Naive thymus-derived CD4-positive, alpha-beta T cell (primary cell): ENCODE data around the gene DDX31. TPM values are rescaled to one million over a fixed set of nuclear protein-coding genes. Genes with fewer than 3 reads are reported as not detected.

ENCODE experiments used
- ATAC-seq: fragments of 150-1000 bp; cut with Tn5 transposase; 2 replicates; pipeline ENCODE4 v1.10.0; 2021; ENCODE audit warnings: mild to moderate bottlenecking, moderate library complexity
- CTCF ChIA-PET: fragments of 350-600 bp; sonication (Branson Sonifier 250); formaldehyde crosslinking; loops from one replicate; lab custom pipeline; 2021; ENCODE audit warnings: antibody characterized with exemption; lab: Charles Lee
- POLR2A ChIA-PET: fragments of 350-600 bp; sonication (Branson Sonifier 250); formaldehyde crosslinking; loops from one replicate; lab custom pipeline; 2021; ENCODE audit warnings: antibody characterized with exemption, inconsistent platforms; lab: Charles Lee
- DNase-seq, 9 donors: peaks; one replicate each; pipeline versions ENCODE4 v3.0.0 to v3.0.0-alpha.2; 2020 to 2022; ENCODE audit warnings: mixed read lengths in 1 of 9
- H3K27ac ChIP-seq: one replicate; pipeline ENCODE4 v1.7.0; 2013; ENCODE audit warnings: mild to moderate bottlenecking, low read depth, low read length, moderate library complexity
- H3K27me3 ChIP-seq, 2 donors: one replicate each; pipeline ENCODE4 v1.7.0; 2013; ENCODE audit warnings: low read length in 2 of 2, mild to moderate bottlenecking in 2 of 2, moderate library complexity in 2 of 2; ENCODE audit not compliant: control insufficient read depth in 2 of 2, insufficient read depth in 2 of 2
- H3K36me3 ChIP-seq, 3 experiments: 1 replicate in 2 of 3; 2 replicates in 1 of 3; pipeline ENCODE4 v1.7.0; 2013; ENCODE audit warnings: low read length in 3 of 3, mild to moderate bottlenecking in 3 of 3, moderate library complexity in 1 of 3; ENCODE audit not compliant: insufficient read depth in 3 of 3, control insufficient read depth in 2 of 3
- H3K4me1 ChIP-seq, 2 donors: one replicate each; pipeline ENCODE4 v1.7.0; 2013; ENCODE audit warnings: low read length in 2 of 2, mild to moderate bottlenecking in 2 of 2, moderate library complexity in 1 of 2; ENCODE audit not compliant: control insufficient read depth in 2 of 2, insufficient read depth in 2 of 2
- H3K4me3 ChIP-seq: 2 replicates; pipeline ENCODE4 v1.7.0; 2013; ENCODE audit warnings: mild to moderate bottlenecking, low read length
- H3K9me3 ChIP-seq, 3 experiments: 1 replicate in 2 of 3; 2 replicates in 1 of 3; pipeline ENCODE4 v1.7.0; 2013; ENCODE audit warnings: low read length in 3 of 3; ENCODE audit not compliant: control insufficient read depth in 2 of 3
- H3K27ac Mint-ChIP-seq, 9 donors: one replicate each; pipeline ENCODE4 v1.8.0; 2020 to 2022; ENCODE audit warnings: mixed read lengths in 9 of 9, mild to moderate bottlenecking in 8 of 9, moderate library complexity in 5 of 9, inconsistent platforms in 2 of 9
- H3K27me3 Mint-ChIP-seq, 5 donors: one replicate each; pipeline ENCODE4 v1.8.0; 2021 to 2022; ENCODE audit warnings: mixed read lengths in 5 of 5, mild to moderate bottlenecking in 1 of 5
- H3K36me3 Mint-ChIP-seq, 5 donors: one replicate each; pipeline ENCODE4 v1.8.0; 2020 to 2022; ENCODE audit warnings: mixed read lengths in 5 of 5, mild to moderate bottlenecking in 3 of 5, inconsistent platforms in 1 of 5
- H3K4me1 Mint-ChIP-seq, 7 donors: one replicate each; pipeline ENCODE4 v1.8.0; 2020 to 2022; ENCODE audit warnings: mixed read lengths in 7 of 7, mild to moderate bottlenecking in 3 of 7, inconsistent platforms in 1 of 7
- H3K4me3 Mint-ChIP-seq, 10 donors: one replicate each; pipeline ENCODE4 v1.8.0; 2020 to 2022; ENCODE audit warnings: mild to moderate bottlenecking in 10 of 10, mixed read lengths in 10 of 10, moderate library complexity in 6 of 10, inconsistent platforms in 2 of 10
- H3K9me3 Mint-ChIP-seq, 11 donors: one replicate each; pipeline ENCODE4 v1.8.0; 2020 to 2022; ENCODE audit warnings: mixed read lengths in 11 of 11, mild to moderate bottlenecking in 4 of 11, inconsistent platforms in 1 of 11, moderate library complexity in 1 of 11
- intact Hi-C, 2 donors: fragments of 100-400 bp; cut with micrococcal nuclease; formaldehyde crosslinking; loops; one replicate each; pipeline ENCODE4 v1.15.1; 2023
- polyA plus RNA-seq, 2 donors: library from polyadenylated mRNA; unstranded; fragments of 300-500 nt; fragmentation: Illumina TruSeq; gene quantifications; one replicate each; pipeline ENCODE4 v1.2.3, GENCODE V29; 2021
- total RNA-seq, 6 experiments: library from RNA in 5 of 6; stranded (reverse) in 5 of 6; gene quantifications; 1 replicate in 5 of 6; 2 replicates in 1 of 6; pipeline ENCODE4 v1.2.3 and lab custom pipeline; 2021 to 2026

The DDX31 gene
- total and polyA plus RNA-seq, 7 experiments from 2014 or later: 8.2 to 28.0 (median 18.2) TPM

GRCh38 chr9:132627594-132627993 lies 42.2 kb downstream of the DDX31 start:
- H3K36me3 ChIP-seq: peaks cover 0 to 73% (median 9%) of the 10 kb centered on the region in 3 experiments
- no peaks in the 10 kb centered on the region for H3K9me3 Mint-ChIP-seq
- no peak overlapping the region for H3K27ac Mint-ChIP-seq
- DNase-seq (no peak), ATAC-seq (no peak)
- H3K27me3 ChIP-seq: no peaks in the 10 kb centered on the region
- intact Hi-C loops: no loop called here
- no peak overlapping the region for H3K4me3 ChIP-seq
- H3K27ac ChIP-seq: no peak overlapping the region
- ChIA-PET POLR2A (no interaction called here), CTCF (no interaction called here)
- no peaks in the 10 kb centered on the region for H3K4me1 ChIP-seq
- H3K9me3 ChIP-seq: no peaks in the 10 kb centered on the region
- H3K4me3 Mint-ChIP-seq: no peak overlapping the region
- H3K36me3 Mint-ChIP-seq: peaks cover 3 to 86% (median 54%) of the 10 kb centered on the region in 5 donors
- no peaks in the 10 kb centered on the region for H3K4me1 Mint-ChIP-seq
- no peaks in the 10 kb centered on the region for H3K27me3 Mint-ChIP-seq

- Histone ChIP-seq H3K4me1 (no peaks in the 10 kb centered on the region), H3K27ac (no peak overlapping the region), H3K27me3 (no peaks in the 10 kb centered on the region), H3K4me3 (no peak overlapping the region), H3K9me3 (no peaks in the 10 kb centered on the region), H3K36me3 (peaks cover 0 to 73% (median 9%) of the 10 kb centered on the region in 3 experiments)
- H3K4me1 Mint-ChIP-seq: no peaks in the 10 kb centered on the region
- ChIA-PET POLR2A (no interaction called here), CTCF (no interaction called here)
- DNase-seq (no peak), ATAC-seq (no peak)
- H3K4me3 Mint-ChIP-seq: no peak overlapping the region
- intact Hi-C loops: no loop called here
- H3K9me3 Mint-ChIP-seq: no peaks in the 10 kb centered on the region
- H3K36me3 Mint-ChIP-seq: peaks cover 3 to 87% (median 52%) of the 10 kb centered on the region in 5 donors
- H3K27ac Mint-ChIP-seq: no peak overlapping the region
- no peaks in the 10 kb centered on the region for H3K27me3 Mint-ChIP-seq
Measured at GRCh38 chr9:132627106-132627505, 42.7 kb downstream of the DDX31 start.

DNA sequence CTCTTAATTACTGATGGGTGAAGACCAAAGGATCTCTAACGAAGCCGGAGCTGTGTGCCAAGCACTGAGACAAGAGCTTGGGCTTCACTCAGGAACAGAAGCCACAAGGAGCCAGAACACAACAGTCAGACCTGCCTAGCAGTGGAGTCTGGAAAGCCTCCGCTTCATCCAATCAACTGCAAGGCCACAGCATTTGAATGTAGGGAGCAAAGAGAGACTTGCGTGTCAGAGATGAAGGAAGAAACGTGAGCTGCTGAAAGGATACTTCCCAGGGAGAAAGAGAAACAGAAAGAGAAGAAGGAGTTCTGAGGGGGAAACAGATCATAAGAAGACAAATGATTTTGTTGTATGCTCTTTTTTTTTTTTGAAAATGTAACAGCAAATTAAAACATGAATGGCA lies 43.5 kb downstream of the DDX31 start:
- no peak overlapping the region for H3K4me3 ChIP-seq
- peaks cover 3 to 87% (median 51%) of the 10 kb centered on the region in 5 donors for H3K36me3 Mint-ChIP-seq
- H3K27me3 Mint-ChIP-seq: no peaks in the 10 kb centered on the region
- ATAC-seq (no peak), DNase-seq (no peak)
- no peak overlapping the region for H3K27ac Mint-ChIP-seq
- H3K36me3 ChIP-seq: peaks cover 0 to 67% (median 9%) of the 10 kb centered on the region in 3 experiments
- ChIA-PET POLR2A (no interaction called here), CTCF (no interaction called here)
- H3K9me3 ChIP-seq: no peaks in the 10 kb centered on the region
- H3K4me3 Mint-ChIP-seq: no peak overlapping the region
- no peaks in the 10 kb centered on the region for H3K27me3 ChIP-seq
- H3K4me1 Mint-ChIP-seq: no peaks in the 10 kb centered on the region
- intact Hi-C loops: no loop called here
- no peak overlapping the region for H3K27ac ChIP-seq
- H3K9me3 Mint-ChIP-seq: no peaks in the 10 kb centered on the region
- no peaks in the 10 kb centered on the region for H3K4me1 ChIP-seq

DNA sequence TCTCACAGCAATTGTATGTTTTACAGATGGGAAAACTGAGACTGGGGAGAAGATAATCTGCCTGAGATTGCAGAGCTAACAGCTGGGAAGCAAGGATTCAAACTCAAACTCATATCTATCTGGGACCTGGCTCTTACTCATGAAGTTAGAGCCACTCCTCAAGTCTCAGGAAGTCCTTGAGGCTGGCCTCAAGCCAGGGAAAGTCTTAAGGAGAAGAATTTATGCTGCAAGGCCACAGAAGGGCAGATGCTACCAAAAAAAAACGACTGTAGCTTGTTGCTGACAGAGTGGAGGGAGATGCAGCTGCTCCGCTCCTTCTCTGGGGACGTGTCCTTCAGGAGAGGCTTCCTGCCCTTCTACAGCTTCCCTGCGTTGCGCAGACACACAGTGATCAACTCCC lies 47.6 kb downstream of the DDX31 start:
- no peak overlapping the region for H3K27ac ChIP-seq
- no peaks in the 10 kb centered on the region for H3K4me1 ChIP-seq
- H3K9me3 ChIP-seq: no peaks in the 10 kb centered on the region
- Mint-ChIP-seq H3K4me3 (no peak overlapping the region), H3K36me3 (peaks cover 8 to 80% (median 42%) of the 10 kb centered on the region in 5 donors), H3K27ac (no peak overlapping the region), H3K4me1 (peaks cover 0 to under 1% (median 0%) of the 10 kb centered on the region in 7 donors), H3K9me3 (no peaks in the 10 kb centered on the region), H3K27me3 (no peaks in the 10 kb centered on the region)
- H3K36me3 ChIP-seq: peaks cover 0 to 58% (median 0%) of the 10 kb centered on the region in 3 experiments
- intact Hi-C loops: no loop called here
- H3K27me3 ChIP-seq: no peaks in the 10 kb centered on the region
- ChIA-PET POLR2A (interaction anchor here (0.6 kb wide), 1 partner anchor 450 kb away, joined by 5 read pairs; no protein-coding TSS in a partner anchor), CTCF (no interaction called here)
- ATAC-seq (no peak), DNase-seq (no peak)
- no peak overlapping the region for H3K4me3 ChIP-seq

DNA sequence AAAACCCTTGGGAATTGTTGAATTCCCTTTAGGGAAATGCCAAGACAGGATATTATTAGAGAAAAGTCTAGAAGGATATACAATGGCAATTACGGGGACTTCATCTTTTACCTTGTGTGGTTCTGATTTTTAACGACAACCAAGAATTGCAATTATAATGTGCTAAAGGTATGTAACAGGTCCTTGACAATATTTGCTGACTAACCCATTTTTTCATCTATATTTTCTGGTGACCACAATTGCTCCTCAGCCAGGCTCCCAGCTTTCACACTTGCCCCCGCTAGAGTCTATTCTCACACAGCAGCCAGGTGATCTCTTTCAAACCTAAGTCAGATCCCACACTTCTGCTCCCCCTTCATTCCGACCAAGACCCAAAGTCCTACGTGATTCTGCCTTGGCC lies 53.1 kb downstream of the DDX31 start:
- ChIA-PET POLR2A (no interaction called here), CTCF (no interaction called here)
- Mint-ChIP-seq H3K36me3 (peaks cover 7 to 88% (median 53%) of the 10 kb centered on the region in 5 donors), H3K27me3 (no peaks in the 10 kb centered on the region), H3K9me3 (no peaks in the 10 kb centered on the region), H3K27ac (no peak overlapping the region), H3K4me3 (no peak overlapping the region), H3K4me1 (peaks cover 0 to 10% (median 0%) of the 10 kb centered on the region in 7 donors)
- peaks cover 5 to 77% (median 5%) of the 10 kb centered on the region in 3 experiments for H3K36me3 ChIP-seq
- no peaks in the 10 kb centered on the region for H3K4me1 ChIP-seq
- intact Hi-C loops: no loop called here
- no peak overlapping the region for H3K27ac ChIP-seq
- ATAC-seq: no peak
- no peak for DNase-seq
- no peaks in the 10 kb centered on the region for H3K27me3 ChIP-seq
- no peak overlapping the region for H3K4me3 ChIP-seq
- no peaks in the 10 kb centered on the region for H3K9me3 ChIP-seq

GRCh38 chr9:132615774-132616173 lies 54.0 kb downstream of the DDX31 start:
- no peak for DNase-seq
- POLR2A ChIA-PET: no interaction called here

GRCh38 chr9:132614324-132614723 lies 55.5 kb downstream of the DDX31 start:
- POLR2A ChIA-PET: no interaction called here
- H3K27me3 ChIP-seq: no peaks in the 10 kb centered on the region
- ATAC-seq (no peak), DNase-seq (no peak)
- H3K4me1 ChIP-seq: no peaks in the 10 kb centered on the region
- Mint-ChIP-seq H3K36me3 (peaks cover 10 to 95% (median 62%) of the 10 kb centered on the region in 5 donors), H3K9me3 (no peaks in the 10 kb centered on the region), H3K27ac (peak overlapping the region in 1 of 9 donors; percentile 47), H3K27me3 (no peaks in the 10 kb centered on the region), H3K4me1 (peaks cover 0 to 10% (median 0%) of the 10 kb centered on the region in 7 donors), H3K4me3 (no peak overlapping the region)
- H3K27ac ChIP-seq: no peak overlapping the region
- H3K9me3 ChIP-seq: no peaks in the 10 kb centered on the region
- intact Hi-C loops: no loop called here
- H3K36me3 ChIP-seq: peaks cover 8 to 90% (median 20%) of the 10 kb centered on the region in 3 experiments
- CTCF ChIA-PET: no interaction called here
- H3K4me3 ChIP-seq: no peak overlapping the region

More at GRCh38 chr9:132615774-132616173, 54.0 kb downstream of the DDX31 start:
- Mint-ChIP-seq H3K9me3 (no peaks in the 10 kb centered on the region), H3K4me1 (peaks cover 0 to 10% (median 0%) of the 10 kb centered on the region in 7 donors), H3K36me3 (peaks cover 7 to 92% (median 55%) of the 10 kb centered on the region in 5 donors), H3K27me3 (no peaks in the 10 kb centered on the region), H3K27ac (no peak overlapping the region), H3K4me3 (no peak overlapping the region)
- H3K27me3 ChIP-seq: no peaks in the 10 kb centered on the region
- H3K4me1 ChIP-seq: no peaks in the 10 kb centered on the region
- H3K36me3 ChIP-seq: peaks cover 8 to 85% (median 10%) of the 10 kb centered on the region in 3 experiments
- H3K27ac ChIP-seq: no peak overlapping the region
- CTCF ChIA-PET: no interaction called here
- ATAC-seq: no peak
- H3K4me3 ChIP-seq: no peak overlapping the region
- intact Hi-C loops: no loop called here
- no peaks in the 10 kb centered on the region for H3K9me3 ChIP-seq
